GM21529 (cell line): ENCODE measurements around the gene IL2RA.

Experiments used
- ATAC-seq: cut with Tn5 transposase; IDR thresholded peaks from one replicate; pipeline ENCODE4 v1.9.1; 2021; ENCODE audit not compliant: unreplicated experiment

Gene IL2RA

GRCh38 chr10:5989756-5990155 is 72.4 kb downstream of the IL2RA start:
- no peak for ATAC-seq

GRCh38 chr10:5988336-5988920 is 73.7 kb downstream of the IL2RA start:
- ATAC-seq: no peak

GRCh38 chr10:5987747-5988146 is 74.4 kb downstream of the IL2RA start:
- ATAC-seq: no peak

- no peak for ATAC-seq
Measured at GRCh38 chr10:5985029-5985428, 77.1 kb downstream of the IL2RA start.

GRCh38 chr10:5983774-5984173 is 78.4 kb downstream of the IL2RA start:
- no peak for ATAC-seq

- ATAC-seq: no peak
Measured at GRCh38 chr10:5981529-5981928, 80.6 kb downstream of the IL2RA start.

- no peak for ATAC-seq
Measured at GRCh38 chr10:5978230-5978489, 84.0 kb downstream of the IL2RA start.

GRCh38 chr10:5977471-5978229 is 84.5 kb downstream of the IL2RA start, which contains the start of gene IL15RA:
Gene IL15RA (minus strand): TSS chr10:5977543. CDS start chr10:5977492, 51 bp downstream.
- ATAC-seq: peak; percentile 61

GRCh38 chr10:5976512-5977470 is 85.4 kb downstream of the IL2RA start:
- ATAC-seq: peak; percentile 13

- ATAC-seq: peak; percentile 54
Measured at GRCh38 chr10:5975641-5976473, 86.3 kb downstream of the IL2RA start.

- no peak for ATAC-seq
Measured at GRCh38 chr10:5973069-5973468, 89.1 kb downstream of the IL2RA start.

GRCh38 chr10:5971886-5972285 is 90.3 kb downstream of the IL2RA start:
- no peak for ATAC-seq

GRCh38 chr10:5971315-5971832 is 90.8 kb downstream of the IL2RA start:
- ATAC-seq: no peak

GRCh38 chr10:5970527-5970926 is 91.6 kb downstream of the IL2RA start:
- ATAC-seq: no peak

GRCh38 chr10:5970066-5970465 is 92.1 kb downstream of the IL2RA start:
- ATAC-seq: no peak

GRCh38 chr10:5968681-5969453 is 93.3 kb downstream of the IL2RA start:
- ATAC-seq: no peak

- no peak for ATAC-seq
Measured at GRCh38 chr10:5968037-5968680, 94.0 kb downstream of the IL2RA start.

GRCh38 chr10:5965266-5965665 is 96.9 kb downstream of the IL2RA start:
- no peak for ATAC-seq

GRCh38 chr10:5964736-5965135 is 97.4 kb downstream of the IL2RA start:
- no peak for ATAC-seq
